ELF-1 (cell line): Measurements from ENCODE around the gene CUL3.

Experiments
- DNase-seq: peaks from one replicate; pipeline ENCODE4 v3.0.0-alpha.2; 2016; ENCODE audit warnings: low read depth, low spot score

The CUL3 gene

GRCh38 chr2:224421065-224421464 is 164.1 kb downstream of the CUL3 start:
- no peak for DNase-seq
